Type B pancreatic cell (in vitro differentiated cells): ENCODE results near the gene SSH2. TPM values are rescaled to one million over a fixed set of nuclear protein-coding genes. Genes with fewer than 3 reads are reported as not detected.
"Not testable (repeated sequence)": the region's sequence is repeated elsewhere in the genome, so short reads cannot be mapped to it uniquely, and the experiment has no call there.

Experiments used
- DNase-seq: peaks from one replicate; pipeline ENCODE4 v3.0.0; 2021; ENCODE audit warnings: mixed read lengths; ENCODE audit not compliant: unreplicated experiment; ENCODE audit errors: extremely low spot score
- H3K27ac Mint-ChIP-seq: 2 replicates; pipeline ENCODE4 v1.8.0; 2021; ENCODE audit warnings: mild to moderate bottlenecking, mixed read lengths
- H3K27me3 Mint-ChIP-seq: 2 replicates; pipeline ENCODE4 v1.8.0; 2021; ENCODE audit warnings: mixed read lengths
- H3K36me3 Mint-ChIP-seq: 2 replicates; pipeline ENCODE4 v1.8.0; 2021; ENCODE audit warnings: mixed read lengths
- H3K4me1 Mint-ChIP-seq: one replicate; pipeline ENCODE4 v1.8.0; 2021; ENCODE audit warnings: mixed read lengths; ENCODE audit not compliant: unreplicated experiment
- H3K4me3 Mint-ChIP-seq: 2 replicates; pipeline ENCODE4 v1.8.0; 2021; ENCODE audit warnings: mild to moderate bottlenecking, mixed read lengths
- H3K9me3 Mint-ChIP-seq: 2 replicates; pipeline ENCODE4 v1.8.0; 2021; ENCODE audit warnings: mixed read lengths
- CTCF ChIP-seq: fragments of 200-600 bp; sonication (generic); conservative IDR thresholded peaks from 2 replicates; pipeline ENCODE4 v1.5.0; 2021; ENCODE audit warnings: antibody characterized with exemption, mild to moderate bottlenecking
- total RNA-seq: library from RNA; stranded (reverse); gene quantifications from 2 replicates; pipeline ENCODE4 v1.2.1, GENCODE V29; 2021; ENCODE audit warnings: low replicate concordance

Gene SSH2
- total RNA-seq, 1 donor from 2014 or later = 23.8 TPM

- Mint-ChIP-seq H3K27me3 (no peaks in the 10 kb centered on the region), H3K9me3 (peaks cover 4% of the 10 kb centered on the region), H3K4me1 (peaks cover 19% of the 10 kb centered on the region), H3K36me3 (peaks cover 5% of the 10 kb centered on the region), H3K4me3 (peak overlapping the region; percentile 29), H3K27ac (peak overlapping the region; percentile 91)
- DNase-seq = no peak
- TF ChIP-seq CTCF = no peak
Measured at GRCh38 chr17:29733166-29733565, 196.9 kb downstream of the SSH2 start.

- Mint-ChIP-seq H3K9me3 (peaks cover 4% of the 10 kb centered on the region), H3K36me3 (peaks cover 6% of the 10 kb centered on the region), H3K4me1 (peaks cover 19% of the 10 kb centered on the region), H3K27me3 (no peaks in the 10 kb centered on the region), H3K4me3 (peak overlapping the region; percentile 29), H3K27ac (peak overlapping the region; percentile 91)
- DNase-seq = no peak
- no peak for TF ChIP-seq CTCF
Measured at GRCh38 chr17:29732613-29733012, 197.4 kb downstream of the SSH2 start.

- TF ChIP-seq CTCF = no peak
- peak overlapping the region; percentile 91 for H3K27ac Mint-ChIP-seq
- H3K36me3 Mint-ChIP-seq = peaks cover 8% of the 10 kb centered on the region
- peaks cover 4% of the 10 kb centered on the region for H3K9me3 Mint-ChIP-seq
- no peaks in the 10 kb centered on the region for H3K27me3 Mint-ChIP-seq
- DNase-seq = no peak
- no peak overlapping the region for H3K4me3 Mint-ChIP-seq
- peaks cover 19% of the 10 kb centered on the region for H3K4me1 Mint-ChIP-seq
Measured at GRCh38 chr17:29732209-29732608, 197.8 kb downstream of the SSH2 start.

GRCh38 chr17:29731589-29731929 lies 198.5 kb downstream of the SSH2 start:
- Mint-ChIP-seq H3K36me3 (peaks cover 8% of the 10 kb centered on the region), H3K27me3 (no peaks in the 10 kb centered on the region), H3K9me3 (peaks cover 4% of the 10 kb centered on the region), H3K27ac (no peak overlapping the region), H3K4me1 (peaks cover 24% of the 10 kb centered on the region), H3K4me3 (no peak overlapping the region)
- no peak for DNase-seq
- TF ChIP-seq CTCF = no peak

- no peak for TF ChIP-seq CTCF
- DNase-seq = no peak
Measured at GRCh38 chr17:29728490-29728889, 201.5 kb downstream of the SSH2 start.

GRCh38 chr17:29726715-29727252 lies 203.2 kb downstream of the SSH2 start:
- Mint-ChIP-seq H3K36me3 (peaks cover 8% of the 10 kb centered on the region), H3K4me1 (peaks cover 27% of the 10 kb centered on the region), H3K27ac (peak overlapping the region; percentile 10), H3K27me3 (no peaks in the 10 kb centered on the region), H3K4me3 (no peak overlapping the region), H3K9me3 (peaks cover 4% of the 10 kb centered on the region)
- TF ChIP-seq CTCF = no peak
- DNase-seq = no peak

More at GRCh38 chr17:29728490-29728889, 201.5 kb downstream of the SSH2 start:
- Mint-ChIP-seq H3K36me3 (peaks cover 8% of the 10 kb centered on the region), H3K27me3 (no peaks in the 10 kb centered on the region), H3K27ac (no peak overlapping the region), H3K4me1 (peaks cover 24% of the 10 kb centered on the region), H3K4me3 (no peak overlapping the region), H3K9me3 (peaks cover 4% of the 10 kb centered on the region)

GRCh38 chr17:29725408-29725807 lies 204.6 kb downstream of the SSH2 start:
- H3K36me3 Mint-ChIP-seq, H3K27ac Mint-ChIP-seq, H3K27me3 Mint-ChIP-seq, DNase-seq, H3K9me3 Mint-ChIP-seq, H3K4me3 Mint-ChIP-seq: not testable (repeated sequence)
- peaks cover 35% of the 10 kb centered on the region for H3K4me1 Mint-ChIP-seq
